ENCODE results near the gene HECTD4.
A peak's percentile ranks its signal among the peaks of the same experiment; 100 is the strongest.
"Not testable (repeated sequence)": the region's sequence is repeated elsewhere in the genome, so short reads cannot be mapped to it uniquely, and the experiment has no call there.

HECTD4 gene

DNA sequence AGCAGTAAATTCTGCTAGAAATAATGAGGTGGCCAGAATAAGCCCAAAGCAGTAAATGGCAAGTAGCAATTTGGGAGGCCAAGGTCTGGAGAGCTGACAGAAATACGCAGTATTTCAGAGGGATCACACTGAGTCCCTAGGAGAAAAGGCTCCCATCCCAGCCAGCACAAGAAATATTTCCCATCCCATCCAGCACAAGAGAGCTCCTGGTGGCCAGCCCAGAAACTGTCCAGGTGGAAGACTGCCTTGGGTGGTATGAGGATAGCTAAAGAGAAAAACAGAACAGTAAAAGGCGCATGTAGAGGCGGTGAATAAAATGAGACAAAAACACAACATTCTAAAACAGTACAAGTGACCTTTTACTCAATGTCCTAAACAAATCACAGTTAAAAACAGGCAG, 120.7 kb downstream of the HECTD4 start:
- no peak for DNase-seq (ENCODE audit: low read depth)

DNA sequence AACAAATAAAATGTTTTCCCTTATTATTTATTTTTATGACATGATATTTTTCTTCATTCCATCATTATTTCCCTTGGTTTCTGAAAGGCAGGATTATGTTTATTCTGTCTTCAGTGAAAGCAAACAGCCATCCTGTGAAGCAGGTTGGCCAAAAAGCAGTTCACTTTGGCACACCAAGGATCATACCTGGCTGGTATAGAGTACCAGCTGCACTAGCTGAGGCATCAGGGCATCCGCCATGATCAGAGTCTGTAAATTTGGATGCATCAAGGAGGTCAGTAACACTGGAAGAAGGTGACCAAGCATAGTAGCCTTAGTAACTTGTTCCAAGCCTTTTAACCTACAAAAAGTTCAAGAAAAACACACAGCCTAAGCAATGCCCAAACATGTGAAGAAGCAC, 123.3 kb downstream of the HECTD4 start:
- no peak for DNase-seq (ENCODE audit: low read depth)

DNA sequence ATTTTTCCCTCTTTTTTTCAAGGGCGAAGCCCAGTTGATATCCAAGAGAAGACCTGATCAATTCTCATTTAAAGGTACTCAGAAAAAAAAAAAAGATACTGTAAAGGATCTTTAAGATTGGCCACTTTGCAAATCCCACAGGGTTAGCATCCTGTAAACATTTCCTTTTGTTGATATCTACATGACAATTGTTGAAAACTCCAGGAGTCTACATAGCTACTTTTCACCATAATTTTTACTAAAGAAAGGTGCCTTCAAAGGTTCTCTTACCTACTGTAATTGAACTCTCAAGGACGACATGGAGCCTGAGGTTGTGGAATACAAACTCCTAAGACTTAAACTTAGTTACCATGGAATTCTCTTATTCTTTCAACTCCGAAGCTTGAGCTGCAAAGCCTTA, 125.5 kb downstream of the HECTD4 start:
- DNase-seq (ENCODE audit: low read depth) = no peak

GRCh38 chr12:112252184-112252583, 130.0 kb downstream of the HECTD4 start:
- peak; percentile 76 for DNase-seq (ENCODE audit: low read depth)

- not testable (repeated sequence) for DNase-seq (ENCODE audit: low read depth)
Observed at GRCh38 chr12:112244902-112245301, 137.3 kb downstream of the HECTD4 start.

- no peak for DNase-seq (ENCODE audit: low read depth)
Observed at GRCh38 chr12:112243255-112244110, 138.7 kb downstream of the HECTD4 start.

DNA sequence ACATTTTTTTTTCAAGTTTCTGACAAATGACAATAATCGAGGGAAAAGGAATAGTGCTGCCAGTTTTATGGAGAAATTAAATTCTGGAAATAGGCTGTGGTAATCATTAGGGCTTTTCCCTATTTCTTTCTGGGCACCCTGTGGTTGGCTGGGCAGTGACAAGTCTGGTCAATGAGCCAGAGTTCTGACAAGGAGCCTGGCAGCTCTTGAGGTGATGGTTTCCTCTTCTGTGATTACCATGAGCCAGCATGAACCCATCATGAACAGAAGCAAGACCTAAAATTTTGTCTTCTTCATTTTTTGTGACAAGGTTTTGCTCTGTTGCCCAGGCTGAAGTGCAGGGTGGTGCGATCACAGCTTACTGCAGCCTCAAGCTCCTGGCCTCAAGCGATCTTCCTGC, 141.1 kb downstream of the HECTD4 start:
- no peak for DNase-seq (ENCODE audit: low read depth)

GRCh38 chr12:112239881-112240280, 142.3 kb downstream of the HECTD4 start:
- no peak for DNase-seq (ENCODE audit: low read depth)

DNA sequence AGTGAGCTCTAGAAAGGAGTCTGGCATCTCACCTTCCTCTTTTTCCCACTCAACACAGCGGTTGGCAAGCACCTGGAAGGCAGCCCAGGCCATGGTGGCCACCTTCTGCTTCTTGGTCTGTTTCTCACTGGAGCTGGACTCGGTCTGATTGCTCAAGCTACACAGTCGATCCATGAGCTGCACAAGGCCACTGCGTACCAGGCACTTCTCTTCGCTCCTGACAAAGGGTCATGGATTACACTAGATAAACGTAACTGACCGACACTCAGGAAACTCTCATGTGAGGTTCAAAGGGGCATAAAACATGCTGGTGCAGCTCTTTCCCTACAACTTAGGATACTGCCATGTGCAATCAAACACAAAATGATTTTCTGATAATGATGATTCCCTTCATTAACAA, 143.2 kb downstream of the HECTD4 start:
- peak; percentile 24 for DNase-seq (ENCODE audit: low read depth)

- DNase-seq (ENCODE audit: low read depth) = no peak
Observed at GRCh38 chr12:112238441-112238840, 143.8 kb downstream of the HECTD4 start.

- DNase-seq (ENCODE audit: low read depth) = no peak
Observed at GRCh38 chr12:112236786-112237185, 145.4 kb downstream of the HECTD4 start.

DNA sequence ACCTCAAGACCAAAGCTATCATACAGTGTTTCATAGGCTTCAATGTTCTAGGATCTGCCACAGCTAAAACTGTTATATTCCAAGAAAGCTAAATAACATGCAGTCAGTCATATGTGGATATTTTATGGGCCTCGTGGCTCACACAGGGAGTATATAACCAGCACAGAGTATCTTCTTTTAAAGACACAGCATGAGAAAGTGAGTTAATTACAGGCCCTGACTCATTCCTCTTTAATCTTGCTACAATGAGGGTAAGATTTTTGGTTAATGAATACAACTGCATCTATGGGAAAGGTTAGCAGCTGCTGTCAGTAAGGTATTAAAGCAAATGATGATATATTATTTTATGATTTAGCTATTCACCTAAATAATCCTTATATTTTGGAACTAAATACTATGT, 145.8 kb downstream of the HECTD4 start:
- peak; percentile 43 for DNase-seq (ENCODE audit: low read depth)

DNA sequence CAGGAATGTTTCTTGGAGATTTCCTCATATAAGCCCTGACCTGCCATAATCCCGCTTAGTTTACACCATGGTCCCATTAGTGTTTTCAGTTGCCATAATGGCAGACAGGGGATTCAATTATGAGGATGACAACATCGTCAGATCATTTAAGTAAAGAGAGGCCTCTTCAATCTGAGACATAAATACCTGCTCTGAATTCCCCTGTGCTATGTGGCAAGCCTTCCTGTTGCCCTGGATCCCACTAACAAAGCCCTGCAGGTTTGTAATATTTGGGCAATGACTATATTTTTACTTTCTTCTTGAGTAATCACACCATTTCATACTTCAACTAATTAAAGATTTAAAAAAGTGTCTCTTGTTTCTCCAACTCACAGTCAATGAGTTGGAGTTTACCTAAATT, 147.9 kb downstream of the HECTD4 start:
- peak; percentile 42 for DNase-seq (ENCODE audit: low read depth)

- no peak for DNase-seq (ENCODE audit: low read depth)
Observed at GRCh38 chr12:112233242-112233641, 149.0 kb downstream of the HECTD4 start.

DNA sequence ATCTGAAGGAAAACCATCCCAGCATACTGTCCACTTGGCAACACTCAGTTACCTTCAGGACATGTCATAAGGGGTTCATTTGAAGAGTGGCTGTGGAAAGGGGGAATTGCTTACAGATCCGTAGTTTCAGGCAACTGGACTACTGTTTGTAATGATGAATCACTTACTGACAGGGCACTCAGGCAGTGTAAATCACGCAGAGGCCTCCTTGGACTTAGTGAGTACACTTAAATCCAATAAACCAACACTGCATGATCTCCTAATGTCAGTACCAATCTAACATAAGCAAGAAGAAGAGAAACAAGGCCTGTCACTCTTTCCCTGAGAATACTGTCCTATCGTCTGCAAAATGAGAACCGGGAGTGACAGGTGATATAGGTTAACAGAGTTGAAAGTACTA, 152.1 kb downstream of the HECTD4 start:
- no peak for DNase-seq (ENCODE audit: low read depth)

DNA sequence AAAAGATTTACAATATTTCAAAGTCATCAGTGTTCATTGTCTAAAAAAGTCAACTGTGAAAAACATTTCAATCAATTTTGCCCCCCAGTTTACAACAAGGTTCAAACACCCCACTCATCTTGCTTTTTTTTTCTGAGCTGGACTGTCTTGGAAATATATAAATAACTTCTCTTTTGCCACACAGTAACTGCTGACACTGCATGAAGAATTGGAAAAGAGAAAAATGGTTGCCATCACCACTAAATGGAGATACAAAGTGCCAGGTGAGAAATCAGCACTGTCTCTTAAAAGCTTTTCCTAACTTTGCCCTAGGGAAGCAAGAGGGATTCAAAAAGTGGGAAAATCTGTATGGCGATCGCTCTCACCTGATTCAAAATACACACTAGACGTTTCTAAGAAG, 155.5 kb downstream of the HECTD4 start:
- no peak for DNase-seq (ENCODE audit: low read depth)

- not testable (repeated sequence) for DNase-seq (ENCODE audit: low read depth)
Observed at GRCh38 chr12:112220628-112221027, 161.6 kb downstream of the HECTD4 start.

- no peak for DNase-seq (ENCODE audit: low read depth)
Observed at GRCh38 chr12:112219195-112219594, 163.0 kb downstream of the HECTD4 start.

DNA sequence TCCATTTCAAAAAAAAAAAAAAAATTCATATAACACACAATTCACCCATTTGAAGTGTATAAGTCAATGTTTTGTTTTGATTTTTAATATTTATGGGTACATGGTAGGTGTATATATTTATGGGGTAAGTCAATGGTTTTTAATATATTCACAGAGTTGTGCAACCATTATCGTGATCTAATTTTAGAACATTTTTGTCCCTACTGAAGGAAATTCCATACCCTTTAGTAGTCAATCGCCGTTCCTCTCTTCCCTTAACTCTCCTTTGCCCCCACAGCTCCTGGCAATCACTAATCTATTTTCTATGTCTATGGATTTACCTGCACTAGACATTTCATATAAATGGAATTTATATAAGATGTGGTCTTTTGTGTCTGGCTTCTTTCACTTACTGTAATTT, 164.1 kb downstream of the HECTD4 start:
- no peak for DNase-seq (ENCODE audit: low read depth)

GRCh38 chr12:112217647-112218046, 164.6 kb downstream of the HECTD4 start:
- DNase-seq (ENCODE audit: low read depth) = no peak

DNA sequence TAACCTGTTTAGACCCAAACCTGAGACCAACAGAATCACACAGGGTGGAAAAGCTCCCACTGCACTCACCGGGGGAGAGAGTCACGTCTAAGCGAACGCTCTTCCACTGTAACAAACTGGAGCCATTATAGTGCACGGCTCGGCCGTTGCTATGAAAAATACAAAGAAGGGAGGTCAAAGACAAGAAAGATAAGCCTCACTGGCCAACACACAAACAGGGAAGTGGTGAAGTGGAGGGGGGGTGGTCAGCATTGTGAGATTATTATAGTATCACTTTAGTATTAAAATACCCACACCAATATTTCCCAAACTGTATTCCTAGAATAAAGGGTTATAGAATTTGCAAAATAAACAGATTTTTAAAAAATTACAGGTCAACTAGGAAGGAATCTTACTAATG, 166.0 kb downstream of the HECTD4 start:
- no peak for DNase-seq (ENCODE audit: low read depth)

DNA sequence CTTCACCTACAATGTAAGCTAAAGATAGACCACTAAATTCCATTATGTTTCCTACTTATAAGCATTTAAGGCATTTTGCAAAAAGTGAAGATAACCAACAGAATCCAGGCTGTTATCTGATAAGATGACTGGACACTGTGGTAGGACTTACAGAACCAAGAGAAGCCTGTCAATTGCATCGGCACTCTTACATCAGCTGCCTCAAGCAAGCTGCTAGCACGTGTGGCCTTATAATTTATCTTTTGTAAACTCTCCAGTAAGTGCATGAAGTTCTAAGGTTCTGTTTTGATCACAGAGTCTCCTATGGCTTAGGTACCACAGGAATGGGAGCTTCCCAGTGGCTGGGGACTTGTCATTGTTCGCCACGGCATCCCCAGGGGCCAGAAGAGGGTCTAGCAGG, 168.2 kb downstream of the HECTD4 start:
- DNase-seq (ENCODE audit: low read depth) = peak; percentile 43

DNA sequence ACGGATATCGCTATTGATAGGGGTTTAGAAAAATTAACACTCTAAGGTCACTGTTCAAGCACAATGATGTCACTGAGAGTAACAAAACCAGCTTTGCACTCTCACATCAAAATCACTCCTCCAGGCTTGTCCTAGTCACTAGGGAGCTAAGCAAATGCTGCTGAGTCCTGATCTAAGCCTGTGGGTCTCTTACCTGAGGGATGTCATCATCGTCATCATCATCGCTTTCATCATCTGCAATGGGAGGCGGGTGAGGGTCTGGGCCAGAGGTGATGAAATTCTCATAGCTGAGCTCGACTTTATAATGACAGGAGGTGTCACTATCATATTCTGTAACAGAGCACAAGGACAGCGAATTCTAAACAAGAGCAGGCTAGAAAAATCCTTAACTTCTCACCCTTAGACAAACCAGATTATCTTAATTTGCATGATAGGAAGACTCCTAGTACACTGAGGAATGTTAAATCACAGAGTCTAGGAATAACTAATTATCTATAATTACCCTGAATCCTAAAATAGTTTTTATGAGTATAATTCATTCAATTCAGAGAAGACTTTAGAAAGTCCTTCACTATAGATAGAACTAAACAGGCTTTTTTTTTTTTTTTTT, 173.8 kb downstream of the HECTD4 start:
- no peak for DNase-seq (ENCODE audit: low read depth)
